Occipital lobe (tissue), 2 donors: ENCODE measurements around the gene TBC1D2B. TPM values are rescaled to one million over a fixed set of nuclear protein-coding genes. Genes with fewer than 3 reads are reported as not detected.

Experiments used
- DNase-seq: peaks from one replicate; lab custom pipeline; 2025; lab: John Stamatoyannopoulos, UW
- total RNA-seq: library from RNA; depleted of rRNA; stranded (reverse); fragments of >200 nt; gene quantifications from one replicate; pipeline ENCODE4 v1.2.3, GENCODE V29; 2014

TBC1D2B gene
- total RNA-seq, 1 donor from 2014 or later, result 12.3 TPM

GRCh38 chr15:78072080-78072892 lies 5.2 kb downstream of the TBC1D2B start:
- no peak for DNase-seq

GRCh38 chr15:78071383-78071782 lies 6.1 kb downstream of the TBC1D2B start:
- no peak for DNase-seq

GRCh38 chr15:78070049-78070700 lies 7.3 kb downstream of the TBC1D2B start:
- DNase-seq, result no peak

GRCh38 chr15:78069462-78070029 lies 8.0 kb downstream of the TBC1D2B start:
- no peak for DNase-seq

GRCh38 chr15:78069052-78069414 lies 8.5 kb downstream of the TBC1D2B start:
- DNase-seq, result no peak

GRCh38 chr15:78067328-78068228 lies 9.9 kb downstream of the TBC1D2B start:
- DNase-seq, result no peak

GRCh38 chr15:78065973-78066946 lies 11.3 kb downstream of the TBC1D2B start:
- no peak for DNase-seq

GRCh38 chr15:78065284-78065872 lies 12.1 kb downstream of the TBC1D2B start:
- DNase-seq, result no peak

GRCh38 chr15:78064544-78064943 lies 13.0 kb downstream of the TBC1D2B start:
- no peak for DNase-seq

- no peak for DNase-seq
Observed at GRCh38 chr15:78063970-78064385, 13.5 kb downstream of the TBC1D2B start.

GRCh38 chr15:78063217-78063616 lies 14.3 kb downstream of the TBC1D2B start:
- no peak for DNase-seq

GRCh38 chr15:78061963-78062427 lies 15.5 kb downstream of the TBC1D2B start:
- DNase-seq, result no peak

GRCh38 chr15:78060232-78060631 lies 17.3 kb downstream of the TBC1D2B start:
- DNase-seq, result no peak

- DNase-seq, result no peak
Observed at GRCh38 chr15:78059110-78059839, 18.2 kb downstream of the TBC1D2B start.

- no peak for DNase-seq
Observed at GRCh38 chr15:78058401-78058935, 19.0 kb downstream of the TBC1D2B start.

GRCh38 chr15:78057803-78058202 lies 19.7 kb downstream of the TBC1D2B start:
- no peak for DNase-seq

- no peak for DNase-seq
Observed at GRCh38 chr15:78056714-78057269, 20.7 kb downstream of the TBC1D2B start.

GRCh38 chr15:78055919-78056713 lies 21.4 kb downstream of the TBC1D2B start:
- no peak for DNase-seq
